H1 (cell line): ENCODE data around the gene DGKD. TPM values are rescaled to one million over a fixed set of nuclear protein-coding genes. Genes with fewer than 3 reads are reported as not detected.

ENCODE experiments used
- CTCF ChIA-PET: fragments of 300-600 bp; sonication (Branson Sonifier 250); formaldehyde crosslinking; loops from one replicate; lab custom pipeline; 2021; ENCODE audit not compliant: partially characterized antibody; lab: Charles Lee
- POLR2A ChIA-PET: fragments of 300-600 bp; sonication (Branson Sonifier 250); formaldehyde crosslinking; loops from one replicate; lab custom pipeline; 2021; ENCODE audit warnings: inconsistent platforms; ENCODE audit not compliant: partially characterized antibody; lab: Charles Lee
- DNase-seq, 2 experiments: peaks; one replicate each; pipeline versions ENCODE4 v3.0.0 to v3.0.0-alpha.2; 2010 to 2022; ENCODE audit warnings: low spot score in 2 of 2, low read depth in 1 of 2, mixed read lengths in 1 of 2
- FAIRE-seq: peaks from 2 replicates; lab custom pipeline; 2011; peaks lifted over from hg19 to GRCh38; lab: Jason Lieb, UNC
- H2AFZ ChIP-seq: 2 replicates; pipeline ENCODE4 v1.8.1; 2012; ENCODE audit warnings: low read length, inconsistent platforms
- H2AK5ac ChIP-seq: 2 replicates; pipeline ENCODE4 v1.6.1; 2013; ENCODE audit warnings: low read depth, low read length
- H2BK120ac ChIP-seq: replicated peaks from 2 replicates; pipeline ENCODE3; 2013; ENCODE audit warnings: low read depth, low read length, inconsistent platforms
- H2BK12ac ChIP-seq: 2 replicates; pipeline ENCODE4 v1.6.1; 2013; ENCODE audit warnings: low read depth, low read length
- H2BK15ac ChIP-seq: 2 replicates; pipeline ENCODE4 v1.6.1; 2013; ENCODE audit warnings: low read length
- H2BK20ac ChIP-seq: 2 replicates; pipeline ENCODE4 v1.6.1; 2013; ENCODE audit warnings: low read length
- H2BK5ac ChIP-seq: 2 replicates; pipeline ENCODE4 v1.6.1; 2013; ENCODE audit warnings: low read depth, low read length
- H3K14ac ChIP-seq: 2 replicates; pipeline ENCODE4 v1.6.1; 2013; ENCODE audit warnings: inconsistent platforms; ENCODE audit not compliant: insufficient read length
- H3K18ac ChIP-seq: 2 replicates; pipeline ENCODE4 v1.6.1; 2013; ENCODE audit warnings: low read length; ENCODE audit errors: extremely low read depth
- H3K23ac ChIP-seq: 2 replicates; pipeline ENCODE4 v1.6.1; 2013; ENCODE audit warnings: inconsistent platforms; ENCODE audit not compliant: insufficient read length
- H3K23me2 ChIP-seq: 2 replicates; pipeline ENCODE4 v1.6.1; 2013; ENCODE audit warnings: low read depth, low read length
- H3K27ac ChIP-seq: 2 replicates; pipeline ENCODE4 v1.6.1; 2011; ENCODE audit warnings: low read depth, low read length, inconsistent platforms
- H3K27me3 ChIP-seq, 4 experiments: replicated peaks in 1 of 4; 1 replicate in 1 of 4; 2 replicates in 3 of 4; pipeline versions ENCODE4 v1.6.1 to v1.8.1; 2011 to 2013; ENCODE audit warnings: low read length in 3 of 4, mild to moderate bottlenecking in 3 of 4, inconsistent platforms in 2 of 4, mixed read lengths in 2 of 4, moderate library complexity in 1 of 4; ENCODE audit not compliant: control insufficient read depth in 3 of 4, insufficient read depth in 3 of 4; ENCODE audit errors: extremely low read depth in 1 of 4
- H3K36me3 ChIP-seq, 4 experiments: 2 replicates each; pipeline versions ENCODE4 v1.6.1 to v1.8.1; 2011 to 2013; ENCODE audit warnings: mild to moderate bottlenecking in 4 of 4, low read length in 3 of 4, moderate library complexity in 2 of 4, control low read depth in 1 of 4, inconsistent platforms in 1 of 4; ENCODE audit not compliant: insufficient read depth in 4 of 4, control insufficient read depth in 2 of 4
- H3K4ac ChIP-seq: replicated peaks from 2 replicates; pipeline ENCODE3; 2013; ENCODE audit warnings: low read length, low read depth, mixed read lengths, inconsistent platforms; ENCODE audit not compliant: insufficient read length
- H3K4me1 ChIP-seq, 4 experiments: replicated peaks in 1 of 4; 1 replicate in 1 of 4; 2 replicates in 3 of 4; pipeline versions ENCODE4 v1.6.1 to v1.8.1; 2011 to 2013; ENCODE audit warnings: low read length in 3 of 4, inconsistent platforms in 2 of 4, mixed read lengths in 1 of 4; ENCODE audit not compliant: insufficient read depth in 4 of 4, control insufficient read depth in 3 of 4
- H3K4me2 ChIP-seq, 2 experiments: 2 replicates each; pipeline versions ENCODE4 v1.6.1 to v1.8.1; 2011 to 2013; ENCODE audit warnings: low read depth in 2 of 2, low read length in 2 of 2, control low read depth in 1 of 2, inconsistent platforms in 1 of 2, mild to moderate bottlenecking in 1 of 2; ENCODE audit not compliant: insufficient read depth in 1 of 2
- H3K4me3 ChIP-seq, 4 experiments: fragments of 200-600, 300-600 bp in 1 of 4; sonication (generic), shearing (Covaris generic), sonication (Bioruptor Twin) in 1 of 4; 2 replicates each; pipeline versions ENCODE4 v1.5.1 to v1.8.1; 2011 to 2016; ENCODE audit warnings: low read length in 4 of 4, low read depth in 3 of 4, control low read depth in 2 of 4, inconsistent platforms in 2 of 4, mild to moderate bottlenecking in 2 of 4, mixed read lengths in 1 of 4, moderate library complexity in 1 of 4; ENCODE audit not compliant: insufficient read depth in 2 of 4; ENCODE audit errors: extremely low read depth in 1 of 4
- H3K56ac ChIP-seq: replicated peaks from 2 replicates; pipeline ENCODE3; 2013; ENCODE audit warnings: low read depth, mild to moderate bottlenecking, mixed read lengths, low read length, inconsistent platforms; ENCODE audit not compliant: insufficient read length
- H3K79me1 ChIP-seq: 2 replicates; pipeline ENCODE4 v1.6.1; 2013; ENCODE audit warnings: low read depth, low read length, control low read depth
- H3K79me2 ChIP-seq, 2 experiments: 2 replicates each; pipeline versions ENCODE4 v1.6.1 to v1.8.1; 2012 to 2013; ENCODE audit warnings: low read length in 2 of 2, mild to moderate bottlenecking in 2 of 2, inconsistent platforms in 1 of 2; ENCODE audit not compliant: insufficient read depth in 2 of 2, control insufficient read depth in 1 of 2
- H3K9ac ChIP-seq, 4 experiments: replicated peaks in 1 of 4; 1 replicate in 1 of 4; 2 replicates in 3 of 4; pipeline versions ENCODE4 v1.6.1 to v1.8.1; 2011 to 2013; ENCODE audit warnings: low read depth in 3 of 4, low read length in 3 of 4, control low read depth in 2 of 4, mild to moderate bottlenecking in 2 of 4, moderate library complexity in 2 of 4, inconsistent platforms in 1 of 4; ENCODE audit errors: extremely low read depth in 1 of 4
- H3K9me3 ChIP-seq, 2 experiments: 2 replicates each; pipeline versions ENCODE4 v1.6.1 to v1.8.1; 2012 to 2013; ENCODE audit warnings: mild to moderate bottlenecking in 2 of 2, moderate library complexity in 2 of 2, control low read depth in 1 of 2, inconsistent platforms in 1 of 2, low read depth in 1 of 2, low read length in 1 of 2, mixed read lengths in 1 of 2; ENCODE audit not compliant: insufficient read depth in 2 of 2
- H4K20me1 ChIP-seq, 2 experiments: replicated peaks in 1 of 2; 2 replicates each; pipeline versions ENCODE3 to v1.8.1; 2011 to 2013; ENCODE audit warnings: inconsistent platforms in 2 of 2, low read length in 2 of 2, mild to moderate bottlenecking in 1 of 2; ENCODE audit not compliant: insufficient read depth in 2 of 2, control insufficient read depth in 1 of 2
- H4K5ac ChIP-seq: 2 replicates; pipeline ENCODE4 v1.6.1; 2013; ENCODE audit warnings: low read length, low read depth, mixed read lengths, inconsistent platforms; ENCODE audit not compliant: insufficient read length
- H4K8ac ChIP-seq: 2 replicates; pipeline ENCODE4 v1.8.0; 2013; ENCODE audit warnings: mild to moderate bottlenecking, moderate library complexity, low read length, inconsistent platforms; ENCODE audit not compliant: insufficient read depth; ENCODE audit errors: extremely low read depth
- H4K91ac ChIP-seq: replicated peaks from 2 replicates; pipeline ENCODE3; 2013; ENCODE audit warnings: low read length, mixed read lengths, inconsistent platforms; ENCODE audit not compliant: insufficient read length
- CEBPB ChIP-seq: IDR thresholded peaks from 2 replicates; pipeline ENCODE4 v1.6.1; 2012; ENCODE audit warnings: low read depth, low read length
- CHD1 ChIP-seq: IDR thresholded peaks from 2 replicates; pipeline ENCODE4 v1.6.1; 2012; ENCODE audit warnings: low read depth, low read length, improper control_type of control experiment
- EP300 ChIP-seq, 2 experiments: IDR thresholded peaks; 1 replicate in 1 of 2; 2 replicates in 1 of 2; pipeline ENCODE4 v1.6.1; 2011 to 2012; ENCODE audit warnings: low read depth in 2 of 2, low read length in 2 of 2, mild to moderate bottlenecking in 2 of 2, borderline replicate concordance in 1 of 2, inconsistent platforms in 1 of 2, moderate library complexity in 1 of 2
- KDM1A ChIP-seq: fragments of 200-600, 300-600 bp; sonication (generic); IDR thresholded peaks from 2 replicates; pipeline ENCODE4 v1.7.1; 2016; ENCODE audit warnings: mild to moderate bottlenecking, low read length, borderline replicate concordance
- MAX ChIP-seq: IDR thresholded peaks from 2 replicates; pipeline ENCODE4 v1.6.1; 2012; ENCODE audit warnings: inconsistent platforms
- SIN3A ChIP-seq, 2 experiments: IDR thresholded peaks in 1 of 2; conservative IDR thresholded peaks in 1 of 2; 2 replicates each; pipeline ENCODE4 v1.6.1; 2011 to 2012; ENCODE audit warnings: low read length in 2 of 2, improper control_type of control experiment in 1 of 2, low read depth in 1 of 2, mild to moderate bottlenecking in 1 of 2
- WGBS, 2 experiments: shearing (Covaris generic) in 1 of 2; methylation state at CpG; one replicate each; pipeline versions ENCODE4 v1.1.6 to v1.1.7; 2013 to 2015; ENCODE audit warnings: low lambda C conversion rate in 2 of 2, mixed read lengths in 2 of 2, inconsistent platforms in 1 of 2, low coverage in 1 of 2, missing lambda C conversion rate in 1 of 2; ENCODE audit not compliant: insufficient replicate concordance in 2 of 2, insufficient coverage in 1 of 2, insufficient read length in 1 of 2; ENCODE audit errors: extremely low coverage in 1 of 2, missing lambda C conversion rate in 1 of 2; 5-methylcytosine and 5-hydroxymethylcytosine counted together
- polyA plus RNA-seq, 7 experiments: library from polyadenylated mRNA; depleted of rRNA in 3 of 7; stranded (reverse) in 5 of 7; unstranded in 2 of 7; fragments of >200 nt in 5 of 7; fragments of 200-250 nt in 2 of 7; gene quantifications; 1 replicate in 5 of 7; 2 replicates in 1 of 7; 4 replicates in 1 of 7; pipeline versions ENCODE4 v1.2.1 to v1.2.3, GENCODE V29; 2011 to 2013; ENCODE audit warnings: missing spikeins in 2 of 7, mixed read lengths in 2 of 7
- total RNA-seq: library from RNA; stranded (reverse); fragmentation: NEBNext Ultra II Directional; extraction: Animal tissue kit (Norgen Biotek cat#: 25700); gene quantifications from 2 replicates; pipeline ENCODE4 v1.2.1, GENCODE V29; 2021

The DGKD gene
- total and polyA plus RNA-seq, 2 of the 8 experiments (the other 6 are each of a cell fraction or from before 2014, with no cell fraction given): 7.7 to 30.9 TPM

- H3K9me3 ChIP-seq: peaks cover 8 to 9% of the 10 kb centered on the region in 2 experiments; a peak in 3 of 4 replicates
- no peak overlapping the region for H4K91ac ChIP-seq
- FAIRE-seq: no peak
- no peaks in the 10 kb centered on the region for H3K79me2 ChIP-seq
- no peaks in the 10 kb centered on the region for H3K4me1 ChIP-seq
- H3K14ac ChIP-seq: no peak overlapping the region
- peak in 1 of 2 experiments; percentile 32 for DNase-seq
- H2BK5ac ChIP-seq: no peak overlapping the region
- no peak overlapping the region for H3K23ac ChIP-seq
- H2AK5ac ChIP-seq: no peak overlapping the region
- H3K4me2 ChIP-seq: no peak overlapping the region
- H3K27me3 ChIP-seq: no peaks in the 10 kb centered on the region
- no peak overlapping the region for H4K5ac ChIP-seq
- 85% methylated on average over 9 of the region's 9 CpGs; no CpG with 5 or more reads in 1 of the 2 experiments for WGBS, 2 experiments
- no peaks in the 10 kb centered on the region for H3K23me2 ChIP-seq
- H2BK12ac ChIP-seq: no peak overlapping the region
- H3K27ac ChIP-seq: no peak overlapping the region
- no peak overlapping the region for H2AFZ ChIP-seq
- no peak overlapping the region for H2BK120ac ChIP-seq
- TF ChIP-seq KDM1A (no peak), SIN3A (conservative IDR thresholded peaks at IDR 0.05 in 1 of 2, IDR thresholded peaks at IDR 0.05 in 1 of 2; ENCODE audit: low read depth in 1 of 2, low read length in 2 of 2) (no peak), EP300 (IDR thresholded peaks at IDR 0.05; ENCODE audit: borderline replicate concordance in 1 of 2, low read depth in 2 of 2, low read length in 2 of 2) (no peak), CHD1 (no peak), MAX (no peak), CEBPB (no peak)
- no peak overlapping the region for H2BK20ac ChIP-seq
- peaks cover 0 to 1% of the 10 kb centered on the region in 2 experiments for H4K20me1 ChIP-seq
- CTCF ChIA-PET: interaction anchor here (1.0 to 4.8 kb wide), 7 partner anchors 8 to 40 kb away, joined by 3 to 77 read pairs (median 4); no protein-coding TSS in a partner anchor
- H3K56ac ChIP-seq: no peak overlapping the region
- H2BK15ac ChIP-seq: no peak overlapping the region
- 0 out of 2 replicates have a peak, but pooled peaks cover 4% of the 10 kb centered on the region for H3K79me1 ChIP-seq
- H3K36me3 ChIP-seq: no peaks in the 10 kb centered on the region; a peak in 1 of 8 replicates
- no peak overlapping the region for H3K9ac ChIP-seq
- H3K4ac ChIP-seq: no peak overlapping the region
- H3K18ac ChIP-seq: no peak overlapping the region
- H3K4me3 ChIP-seq: no peak overlapping the region
- no peak overlapping the region for H4K8ac ChIP-seq
- POLR2A ChIA-PET: no interaction called here
These were observed 54.3 kb downstream of the DGKD start for GRCh38 chr2:233408366-233409285.
